Stimulated activated CD4-positive, alpha-beta T cell treated with anti-CD3 and anti-CD28 coated beads, Interleukin-15, amount 100 ng/mL, for 1 hour (primary cell): Measurements from ENCODE around the gene ABHD16A.

ENCODE experiments used
- DNase-seq, 2 donors: peaks; one replicate each; pipeline ENCODE4 v3.0.0-alpha.2; 2020; ENCODE audit warnings: low read depth in 1 of 2, low spot score in 1 of 2

The ABHD16A gene

GRCh38 chr6:31690231-31691077, 12.7 kb downstream of the ABHD16A start:
- DNase-seq: no peak

GRCh38 chr6:31689249-31690110, 13.6 kb downstream of the ABHD16A start:
- no peak for DNase-seq

- no peak for DNase-seq
These were observed 15.0 kb downstream of the ABHD16A start for GRCh38 chr6:31687860-31688693.

GRCh38 chr6:31687321-31687720, 15.8 kb downstream of the ABHD16A start:
- DNase-seq: no peak

GRCh38 chr6:31686483-31686882, 16.6 kb downstream of the ABHD16A start:
- no peak for DNase-seq

- DNase-seq: no peak
These were observed 19.5 kb downstream of the ABHD16A start for GRCh38 chr6:31683591-31683990.

- no peak for DNase-seq
These were observed 21.9 kb downstream of the ABHD16A start for GRCh38 chr6:31681135-31681671.

- peak in 1 of 2 donors; percentile 38 for DNase-seq
These were observed 22.6 kb downstream of the ABHD16A start, which contains the start of gene LY6G5C for GRCh38 chr6:31680226-31681134. TSS of gene LY6G5C (minus strand) at chr6:31681067. CDS start at chr6:31680373, 694 bp downstream.

- no peak for DNase-seq
These were observed 25.2 kb downstream of the ABHD16A start for GRCh38 chr6:31677955-31678354.

- DNase-seq: no peak
These were observed 26.2 kb downstream of the ABHD16A start for GRCh38 chr6:31676904-31677303.

- no peak for DNase-seq
These were observed 26.7 kb downstream of the ABHD16A start for GRCh38 chr6:31676322-31676903.

- no peak for DNase-seq
These were observed 33.4 kb downstream of the ABHD16A start, which contains the start of gene LY6G5B for GRCh38 chr6:31669676-31670075. TSS of gene LY6G5B (plus strand) at chr6:31669976. CDS start at chr6:31670951, 975 bp downstream.

- no peak for DNase-seq
These were observed 36.7 kb downstream of the ABHD16A start for GRCh38 chr6:31666337-31666965.

- peak; percentile 93 to 97 for DNase-seq
These were observed 37.4 kb downstream of the ABHD16A start, which contains the start of gene CSNK2B for GRCh38 chr6:31665501-31666336. TSS of gene CSNK2B (plus strand) at chr6:31666080. CDS start at chr6:31666832, 752 bp downstream.

GRCh38 chr6:31664790-31665500, 38.2 kb downstream of the ABHD16A start, which contains the start of gene GPANK1:
TSS of gene GPANK1 (minus strand) at chr6:31664997. CDS start at chr6:31664478, 519 bp downstream.
- peak; percentile 76 for DNase-seq

- no peak for DNase-seq
These were observed 38.9 kb downstream of the ABHD16A start for GRCh38 chr6:31663961-31664789.
